PC-3 (cell line): ENCODE measurements around the gene SLCO3A1.

Experiments used
- EZH2 ChIP-seq: fragments of 300-600 bp; sonication (generic); IDR thresholded peaks from one replicate; pipeline ENCODE4 v1.6.1; 2017; ENCODE audit warnings: antibody characterized with exemption, mild to moderate bottlenecking, low read length; ENCODE audit not compliant: unreplicated experiment
- EZH2phosphoT487 ChIP-seq: fragments of 300-600 bp; sonication (generic); IDR thresholded peaks from 2 replicates; pipeline ENCODE4 v1.6.1; 2018; ENCODE audit warnings: mild to moderate bottlenecking, antibody characterized with exemption, low read length, borderline replicate concordance
- TF ChIP-seq, protein P1 (sequence below): fragments of 300-600 bp; sonication (generic); conservative IDR thresholded peaks from 2 replicates; pipeline ENCODE4 v1.5.1; 2017; ENCODE audit warnings: antibody characterized with exemption, low read depth, mild to moderate bottlenecking, low read length

DNA sequence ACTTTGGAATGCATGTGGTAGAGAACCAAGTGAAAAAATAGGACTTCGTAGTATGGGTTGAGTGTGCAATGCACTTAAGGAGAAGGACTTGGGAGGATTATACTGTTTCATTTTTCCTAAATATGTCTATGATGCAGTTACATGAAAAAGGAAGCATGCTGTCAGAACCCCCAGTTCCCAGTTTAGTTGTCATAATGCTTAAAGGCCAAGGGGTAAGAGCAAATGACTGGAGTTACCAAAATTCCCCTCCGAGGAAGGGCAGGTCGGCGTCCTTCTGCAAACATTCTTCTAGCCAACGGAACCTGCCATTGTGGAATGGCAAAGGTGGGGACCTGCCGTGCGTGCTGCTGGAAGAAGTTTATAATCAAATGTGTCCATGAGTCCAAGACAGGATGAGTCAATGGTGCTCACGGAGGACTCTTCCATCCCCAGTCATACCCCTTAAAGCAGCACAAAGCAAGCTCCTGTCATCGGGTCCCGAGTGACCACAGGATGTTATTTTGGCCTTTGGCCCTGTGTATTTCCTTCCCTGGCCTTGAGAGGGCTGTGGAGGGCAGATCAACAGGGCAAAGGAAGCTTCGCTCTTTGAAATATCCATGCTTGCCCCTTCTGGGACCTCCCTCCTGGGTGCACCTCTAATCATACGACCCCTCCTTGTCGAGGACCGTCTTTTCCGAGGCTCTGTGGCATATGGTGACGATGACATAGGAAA is 93.2 kb downstream of the SLCO3A1 start:
- TF ChIP-seq, protein P1, sequence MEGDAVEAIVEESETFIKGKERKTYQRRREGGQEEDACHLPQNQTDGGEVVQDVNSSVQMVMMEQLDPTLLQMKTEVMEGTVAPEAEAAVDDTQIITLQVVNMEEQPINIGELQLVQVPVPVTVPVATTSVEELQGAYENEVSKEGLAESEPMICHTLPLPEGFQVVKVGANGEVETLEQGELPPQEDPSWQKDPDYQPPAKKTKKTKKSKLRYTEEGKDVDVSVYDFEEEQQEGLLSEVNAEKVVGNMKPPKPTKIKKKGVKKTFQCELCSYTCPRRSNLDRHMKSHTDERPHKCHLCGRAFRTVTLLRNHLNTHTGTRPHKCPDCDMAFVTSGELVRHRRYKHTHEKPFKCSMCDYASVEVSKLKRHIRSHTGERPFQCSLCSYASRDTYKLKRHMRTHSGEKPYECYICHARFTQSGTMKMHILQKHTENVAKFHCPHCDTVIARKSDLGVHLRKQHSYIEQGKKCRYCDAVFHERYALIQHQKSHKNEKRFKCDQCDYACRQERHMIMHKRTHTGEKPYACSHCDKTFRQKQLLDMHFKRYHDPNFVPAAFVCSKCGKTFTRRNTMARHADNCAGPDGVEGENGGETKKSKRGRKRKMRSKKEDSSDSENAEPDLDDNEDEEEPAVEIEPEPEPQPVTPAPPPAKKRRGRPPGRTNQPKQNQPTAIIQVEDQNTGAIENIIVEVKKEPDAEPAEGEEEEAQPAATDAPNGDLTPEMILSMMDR: no peak
- TF ChIP-seq EZH2 (no peak), EZH2phosphoT487 (no peak)
